Muscle of leg (tissue), 11 donors: Measurements from ENCODE around the gene SH3TC2. TPM values are rescaled to one million over a fixed set of nuclear protein-coding genes. Genes with fewer than 3 reads are reported as not detected.

Source experiments
- DNase-seq: peaks from one replicate; pipeline ENCODE4 v3.0.0; 2013
- H3K27ac ChIP-seq: one replicate; pipeline ENCODE4 v1.5.1; 2013; ENCODE audit warnings: mild to moderate bottlenecking, low read length, control low read depth
- H3K27me3 ChIP-seq: one replicate; pipeline ENCODE4 v1.6.1; 2013; ENCODE audit warnings: low read length; ENCODE audit not compliant: control insufficient read depth, insufficient read depth
- H3K36me3 ChIP-seq: one replicate; pipeline ENCODE4 v1.6.1; 2013; ENCODE audit warnings: low read length; ENCODE audit not compliant: control insufficient read depth, insufficient read depth
- H3K4me1 ChIP-seq: one replicate; pipeline ENCODE4 v1.6.1; 2013; ENCODE audit warnings: low read length; ENCODE audit not compliant: control insufficient read depth, insufficient read depth
- H3K4me3 ChIP-seq: one replicate; pipeline ENCODE4 v1.5.1; 2013; ENCODE audit warnings: low read length, control low read depth
- H3K9me3 ChIP-seq: replicated peaks from 2 replicates; pipeline ENCODE4 v1.6.1; 2013; ENCODE audit warnings: low read depth, low read length; ENCODE audit not compliant: control insufficient read depth
- WGBS: methylation state at CpG from one replicate; pipeline ENCODE4 v1.1.5; 2013; ENCODE audit warnings: missing lambda C conversion rate; ENCODE audit not compliant: insufficient coverage; 5-methylcytosine and 5-hydroxymethylcytosine counted together
- polyA plus RNA-seq, 8 donors: library from polyadenylated mRNA; unstranded; fragments of 120-200 nt; gene quantifications; one replicate each; pipeline versions ENCODE4 v1.2.1 to v1.2.3, GENCODE V29; 2013; ENCODE audit warnings: inconsistent platforms in 1 of 8, low replicate concordance in 1 of 8; ENCODE audit not compliant: insufficient read length in 8 of 8, insufficient read depth in 1 of 8
- total RNA-seq: library from RNA; stranded (reverse); fragments of 120-200 nt; gene quantifications from one replicate; pipeline ENCODE4 v1.2.4, GENCODE V29; 2013

The SH3TC2 gene
- total and polyA plus RNA-seq, 9 donors: 0.84 to 3.0 (median 1.6) TPM

DNA sequence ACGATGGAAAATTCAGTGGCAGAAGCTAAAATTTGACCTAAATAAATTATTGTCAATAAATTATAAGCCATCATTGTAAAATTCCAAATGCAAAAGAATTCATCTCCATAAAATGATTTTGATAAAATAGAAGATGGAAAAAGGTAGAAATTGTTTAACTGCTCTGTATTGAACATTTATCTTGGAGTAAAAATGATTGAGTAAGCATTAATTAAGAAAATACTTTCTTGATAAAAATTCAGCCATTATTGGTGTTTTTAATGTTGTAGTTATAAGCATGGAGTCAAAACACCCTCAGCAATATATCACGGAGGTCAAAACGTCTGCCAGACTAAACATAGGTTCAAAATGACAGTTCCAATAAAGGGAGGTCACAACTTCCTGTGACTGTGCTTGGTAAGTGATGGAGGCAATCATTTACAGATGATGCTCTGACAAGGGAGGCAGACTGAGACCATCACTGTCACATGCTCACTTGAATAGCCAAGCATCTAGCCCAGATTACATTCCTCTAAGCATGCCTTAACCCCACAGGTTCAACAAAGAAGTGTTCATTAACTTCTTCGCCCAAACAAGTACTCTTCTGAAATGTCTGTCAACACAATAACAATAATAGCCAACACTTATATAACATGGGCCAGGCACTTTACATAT lies 69.5 kb downstream of the SH3TC2 start:
- Histone ChIP-seq H3K36me3 (no peaks in the 10 kb centered on the region), H3K27me3 (no peaks in the 10 kb centered on the region), H3K9me3 (no peaks in the 10 kb centered on the region), H3K27ac (no peak overlapping the region), H3K4me3 (no peak overlapping the region), H3K4me1 (peaks cover 6% of the 10 kb centered on the region)
- DNase-seq: no peak
- WGBS: 90% methylated on average over 1 of the region's 4 CpGs

DNA sequence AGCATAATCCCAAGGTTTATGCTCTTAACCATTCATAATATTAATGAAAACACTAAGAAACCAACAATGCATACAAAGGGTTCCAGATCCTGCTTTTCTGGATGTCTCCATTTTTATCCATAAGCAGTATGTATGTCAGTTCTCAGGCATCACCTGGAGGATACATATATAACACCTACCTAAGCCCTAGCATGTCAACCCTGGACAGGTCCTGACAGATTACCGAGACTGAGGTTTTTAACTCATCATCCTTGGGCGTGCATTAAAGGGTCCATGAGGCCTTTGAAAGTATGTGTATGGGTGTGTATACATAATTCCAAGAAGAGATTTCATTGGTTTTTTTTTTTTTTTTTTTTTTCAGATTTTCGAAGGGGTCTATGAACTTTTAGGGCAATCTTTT lies 70.6 kb downstream of the SH3TC2 start:
- DNase-seq: no peak
- Histone ChIP-seq H3K4me1 (peaks cover 12% of the 10 kb centered on the region), H3K27ac (no peak overlapping the region), H3K27me3 (no peaks in the 10 kb centered on the region), H3K4me3 (no peak overlapping the region), H3K9me3 (no peaks in the 10 kb centered on the region), H3K36me3 (no peaks in the 10 kb centered on the region)
- no CpG with 5 or more reads among the region's 3 CpGs for whole genome bisulfite sequencing

DNA sequence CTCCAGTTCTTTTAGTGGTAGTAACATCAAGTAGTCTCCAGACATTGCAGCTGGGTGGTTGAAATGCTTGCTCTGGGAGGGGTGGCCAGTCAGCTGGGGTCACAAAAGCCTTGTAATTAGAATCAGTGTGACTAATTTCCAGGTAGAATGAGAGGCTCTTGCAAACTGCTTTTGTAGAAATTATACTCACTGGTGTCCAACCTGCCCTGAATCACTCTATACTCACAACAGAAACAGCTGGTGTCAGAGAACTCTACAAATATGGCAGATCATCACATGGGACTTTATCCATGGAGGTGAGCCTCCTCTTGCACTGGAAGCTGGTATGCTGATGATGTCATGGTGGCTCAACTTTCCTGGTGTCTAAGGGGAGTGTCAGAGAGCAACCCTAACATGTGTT lies 71.3 kb downstream of the SH3TC2 start:
- Histone ChIP-seq H3K36me3 (no peaks in the 10 kb centered on the region), H3K9me3 (no peaks in the 10 kb centered on the region), H3K4me1 (peaks cover 12% of the 10 kb centered on the region), H3K27me3 (no peaks in the 10 kb centered on the region), H3K4me3 (no peak overlapping the region), H3K27ac (no peak overlapping the region)
- no peak for DNase-seq

DNA sequence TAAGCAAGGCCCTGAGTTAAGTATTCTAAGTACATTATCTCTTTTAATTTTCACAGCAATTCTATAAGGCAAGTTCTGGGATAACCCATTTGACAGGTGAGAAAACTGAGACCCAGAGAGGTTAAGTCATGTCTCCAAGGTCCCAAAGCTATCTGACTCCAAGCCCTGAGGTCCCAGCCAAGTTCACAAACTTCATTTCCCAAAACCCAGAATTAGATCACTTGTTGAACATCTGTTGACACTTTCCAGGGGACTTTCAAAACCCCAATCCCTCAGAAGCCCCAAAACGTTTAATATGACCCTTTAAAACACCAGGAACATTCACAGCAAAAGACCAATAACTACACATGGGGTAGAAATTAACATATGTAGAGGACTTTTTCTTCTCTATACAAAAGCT lies 72.0 kb downstream of the SH3TC2 start:
- H3K36me3 ChIP-seq: no peaks in the 10 kb centered on the region
- WGBS: no CpG with 5 or more reads among the region's 1 CpG

DNA sequence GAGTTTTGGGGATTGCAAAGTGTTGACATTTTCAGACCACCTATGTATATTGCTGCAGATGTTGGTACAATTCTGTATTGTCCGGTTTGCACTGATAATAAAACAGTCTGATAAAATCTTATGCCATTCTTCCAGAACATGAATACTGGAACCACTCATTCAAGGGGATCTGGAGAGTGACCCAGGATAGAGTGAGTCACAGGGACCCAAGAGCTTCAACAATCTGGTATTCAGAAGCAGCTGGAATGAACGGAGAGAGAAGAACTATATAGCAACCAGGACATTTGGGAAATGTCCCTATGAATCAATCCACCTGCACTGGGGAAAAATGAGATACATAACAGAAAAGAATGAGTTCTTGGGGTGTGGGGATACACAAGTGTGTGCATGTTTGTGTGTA lies 73.3 kb downstream of the SH3TC2 start:
- Histone ChIP-seq H3K27me3 (no peaks in the 10 kb centered on the region), H3K27ac (no peak overlapping the region), H3K36me3 (no peaks in the 10 kb centered on the region), H3K9me3 (no peaks in the 10 kb centered on the region), H3K4me3 (no peak overlapping the region), H3K4me1 (peaks cover 9% of the 10 kb centered on the region)
- WGBS: no CpG with 5 or more reads among the region's 2 CpGs
- DNase-seq: no peak

More for the DNA sequence above, 72.0 kb downstream of the SH3TC2 start:
- Histone ChIP-seq H3K4me3 (no peak overlapping the region), H3K27ac (no peak overlapping the region), H3K9me3 (no peaks in the 10 kb centered on the region), H3K4me1 (peaks cover 10% of the 10 kb centered on the region), H3K27me3 (no peaks in the 10 kb centered on the region)
- no peak for DNase-seq

DNA sequence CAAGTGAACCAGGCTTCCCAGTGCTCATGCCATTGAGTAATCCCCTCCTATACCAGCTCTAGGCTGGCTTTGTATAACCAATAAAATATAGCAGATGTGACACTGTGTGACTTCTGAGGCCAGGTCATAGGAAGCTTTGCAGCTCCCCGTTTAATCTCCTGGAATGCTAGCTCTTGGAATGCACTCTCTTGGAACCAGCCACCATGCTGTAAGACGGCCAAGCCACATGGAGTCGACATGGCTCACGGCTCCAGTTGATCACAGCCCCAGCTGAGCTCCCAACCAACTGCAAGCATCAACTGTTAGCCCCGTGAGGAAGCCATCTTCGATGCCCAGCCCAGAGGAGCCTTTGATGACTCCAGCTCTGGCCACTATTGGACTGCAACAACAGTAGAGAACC lies 74.5 kb downstream of the SH3TC2 start:
- Histone ChIP-seq H3K27ac (no peak overlapping the region), H3K4me1 (peaks cover 9% of the 10 kb centered on the region), H3K9me3 (no peaks in the 10 kb centered on the region), H3K27me3 (no peaks in the 10 kb centered on the region), H3K4me3 (no peak overlapping the region), H3K36me3 (no peaks in the 10 kb centered on the region)
- DNase-seq: peak; percentile 54
- 44% methylated on average over 6 of the region's 6 CpGs for WGBS

DNA sequence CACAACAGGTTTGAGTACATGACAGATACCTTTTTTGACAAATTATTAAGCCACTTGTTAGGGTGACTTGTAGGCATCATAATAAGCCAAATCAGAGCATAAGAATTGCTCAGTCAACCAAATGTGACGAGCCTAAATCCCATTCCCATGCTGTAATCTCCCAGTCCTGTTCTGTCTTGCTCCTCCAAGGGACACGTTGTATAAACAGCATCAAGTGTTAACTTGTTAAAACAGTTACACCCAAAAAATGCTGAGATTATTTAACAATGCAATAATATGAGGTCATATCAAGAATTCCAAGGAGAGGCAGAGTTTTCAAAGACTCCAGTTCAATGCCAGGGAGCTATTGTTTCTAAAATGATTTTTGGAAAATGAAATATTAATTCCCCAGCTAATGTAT lies 76.2 kb downstream of the SH3TC2 start:
- DNase-seq: peak; percentile 36
- no CpG with 5 or more reads among the region's 2 CpGs for WGBS
- H3K9me3 ChIP-seq: no peaks in the 10 kb centered on the region
- no peaks in the 10 kb centered on the region for H3K36me3 ChIP-seq
- peaks cover 9% of the 10 kb centered on the region for H3K4me1 ChIP-seq
- no peak overlapping the region for H3K27ac ChIP-seq
- no peaks in the 10 kb centered on the region for H3K27me3 ChIP-seq
- H3K4me3 ChIP-seq: no peak overlapping the region

DNA sequence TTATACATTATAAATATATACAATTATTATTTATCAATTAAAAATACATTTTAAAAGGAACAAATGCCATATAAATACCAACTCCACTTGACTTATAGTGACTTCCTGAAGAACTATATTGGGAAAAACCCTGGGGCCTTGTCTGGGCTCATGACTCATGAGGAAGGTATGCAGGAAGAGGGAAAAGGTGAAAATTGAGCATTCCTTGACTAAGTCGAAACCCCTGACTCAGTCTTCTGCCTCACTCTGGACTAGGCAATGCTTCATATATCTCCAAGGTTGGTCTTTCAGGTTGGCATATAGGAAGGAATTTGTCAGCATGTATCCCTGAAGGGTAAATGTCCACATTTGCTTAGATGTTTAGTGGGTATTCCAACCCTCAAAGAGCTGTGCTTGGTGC lies 78.5 kb downstream of the SH3TC2 start:
- Histone ChIP-seq H3K4me3 (no peak overlapping the region), H3K27ac (no peak overlapping the region), H3K27me3 (no peaks in the 10 kb centered on the region), H3K9me3 (no peaks in the 10 kb centered on the region), H3K36me3 (no peaks in the 10 kb centered on the region), H3K4me1 (peaks cover 14% of the 10 kb centered on the region)
- DNase-seq: no peak
- WGBS: no CpG with 5 or more reads among the region's 1 CpG

DNA sequence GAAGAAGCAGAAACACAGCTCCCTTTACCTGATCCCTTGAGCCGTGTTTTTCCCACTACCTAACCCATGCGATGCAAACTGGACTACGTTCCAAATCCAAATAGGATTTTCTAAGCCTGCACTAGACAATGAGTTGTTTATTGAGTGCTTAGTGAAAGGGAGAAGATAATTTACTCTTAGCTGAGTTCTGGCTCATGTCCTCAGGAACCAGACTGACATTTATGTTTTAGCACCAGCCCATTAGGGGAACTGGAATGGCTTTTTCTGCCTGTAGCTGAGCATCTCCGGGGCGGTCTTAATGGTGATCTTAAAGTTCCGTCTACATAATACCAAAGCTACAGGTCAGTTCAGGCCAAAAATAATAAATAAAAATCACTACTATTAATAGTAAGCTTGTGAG lies 81.5 kb downstream of the SH3TC2 start:
- no CpG with 5 or more reads among the region's 6 CpGs for WGBS
- no peak overlapping the region for H3K4me3 ChIP-seq

DNA sequence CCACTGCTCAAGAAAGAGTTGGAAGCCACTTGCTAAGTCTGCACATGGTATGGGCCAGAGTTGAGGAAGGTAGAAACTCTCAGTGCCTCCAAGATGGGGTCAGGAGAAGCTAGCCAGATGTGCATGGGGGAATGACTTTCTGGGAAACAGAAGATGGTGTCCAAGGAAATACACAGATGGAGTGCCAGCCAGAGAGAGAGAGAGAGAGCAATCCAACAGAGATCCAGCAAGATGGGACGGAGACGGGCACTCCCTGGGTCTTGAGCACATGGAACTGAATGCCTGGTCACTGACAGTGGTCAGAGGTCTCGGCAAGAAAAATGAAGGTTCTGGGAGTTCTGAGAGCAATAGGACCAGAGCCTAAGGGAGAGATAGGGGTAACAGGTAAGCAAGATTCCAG lies 82.1 kb downstream of the SH3TC2 start:
- H3K4me3 ChIP-seq: no peak overlapping the region
- H3K4me1 ChIP-seq: peaks cover 29% of the 10 kb centered on the region
- H3K27ac ChIP-seq: no peak overlapping the region
- no peak for DNase-seq
- WGBS: 89% methylated on average over 3 of the region's 3 CpGs
- H3K36me3 ChIP-seq: no peaks in the 10 kb centered on the region
- H3K9me3 ChIP-seq: no peaks in the 10 kb centered on the region
- no peaks in the 10 kb centered on the region for H3K27me3 ChIP-seq

More for the DNA sequence above, 81.5 kb downstream of the SH3TC2 start:
- H3K9me3 ChIP-seq: no peaks in the 10 kb centered on the region
- H3K4me1 ChIP-seq: peaks cover 29% of the 10 kb centered on the region
- no peak for DNase-seq
- no peaks in the 10 kb centered on the region for H3K36me3 ChIP-seq
- H3K27ac ChIP-seq: no peak overlapping the region
- H3K27me3 ChIP-seq: no peaks in the 10 kb centered on the region
